Mesothelial cell of epicardium (in vitro differentiated cells): ENCODE measurements around the gene KRTAP12-4. TPM values are rescaled to one million over a fixed set of nuclear protein-coding genes. Genes with fewer than 3 reads are reported as not detected.
A peak's percentile ranks its signal among the peaks of the same experiment; 100 is the strongest.

Experiments
- DNase-seq, 2 experiments: peaks; one replicate each; pipeline ENCODE4 v3.0.0; 2021; ENCODE audit warnings: low spot score in 2 of 2; ENCODE audit not compliant: unreplicated experiment in 2 of 2
- H3K27ac Mint-ChIP-seq: 2 replicates; pipeline ENCODE4 v1.8.0; 2021; ENCODE audit warnings: mixed read lengths
- H3K27me3 Mint-ChIP-seq: 2 replicates; pipeline ENCODE4 v1.8.0; 2021; ENCODE audit warnings: low read depth, mixed read lengths
- H3K36me3 Mint-ChIP-seq: 2 replicates; pipeline ENCODE4 v1.8.0; 2021; ENCODE audit warnings: mixed read lengths
- H3K4me1 Mint-ChIP-seq: 2 replicates; pipeline ENCODE4 v1.8.0; 2021; ENCODE audit warnings: mixed read lengths
- H3K4me3 Mint-ChIP-seq: 2 replicates; pipeline ENCODE4 v1.8.0; 2021; ENCODE audit warnings: mild to moderate bottlenecking, moderate library complexity, mixed read lengths
- H3K9me3 Mint-ChIP-seq: 2 replicates; pipeline ENCODE4 v1.8.0; 2021; ENCODE audit warnings: mixed read lengths
- total RNA-seq: library from RNA; stranded (reverse); gene quantifications from 3 replicates; pipeline ENCODE4 v1.2.1, GENCODE V29; 2021
- TF ChIP-seq, protein P1 (sequence below): fragments of 200-600 bp; sonication (generic); IDR thresholded peaks from one replicate; pipeline ENCODE4 v1.5.0; 2021; ENCODE audit warnings: antibody characterized with exemption; ENCODE audit not compliant: unreplicated experiment

The KRTAP12-4 gene
- total RNA-seq, 1 donor from 2014 or later: not detected

DNA sequence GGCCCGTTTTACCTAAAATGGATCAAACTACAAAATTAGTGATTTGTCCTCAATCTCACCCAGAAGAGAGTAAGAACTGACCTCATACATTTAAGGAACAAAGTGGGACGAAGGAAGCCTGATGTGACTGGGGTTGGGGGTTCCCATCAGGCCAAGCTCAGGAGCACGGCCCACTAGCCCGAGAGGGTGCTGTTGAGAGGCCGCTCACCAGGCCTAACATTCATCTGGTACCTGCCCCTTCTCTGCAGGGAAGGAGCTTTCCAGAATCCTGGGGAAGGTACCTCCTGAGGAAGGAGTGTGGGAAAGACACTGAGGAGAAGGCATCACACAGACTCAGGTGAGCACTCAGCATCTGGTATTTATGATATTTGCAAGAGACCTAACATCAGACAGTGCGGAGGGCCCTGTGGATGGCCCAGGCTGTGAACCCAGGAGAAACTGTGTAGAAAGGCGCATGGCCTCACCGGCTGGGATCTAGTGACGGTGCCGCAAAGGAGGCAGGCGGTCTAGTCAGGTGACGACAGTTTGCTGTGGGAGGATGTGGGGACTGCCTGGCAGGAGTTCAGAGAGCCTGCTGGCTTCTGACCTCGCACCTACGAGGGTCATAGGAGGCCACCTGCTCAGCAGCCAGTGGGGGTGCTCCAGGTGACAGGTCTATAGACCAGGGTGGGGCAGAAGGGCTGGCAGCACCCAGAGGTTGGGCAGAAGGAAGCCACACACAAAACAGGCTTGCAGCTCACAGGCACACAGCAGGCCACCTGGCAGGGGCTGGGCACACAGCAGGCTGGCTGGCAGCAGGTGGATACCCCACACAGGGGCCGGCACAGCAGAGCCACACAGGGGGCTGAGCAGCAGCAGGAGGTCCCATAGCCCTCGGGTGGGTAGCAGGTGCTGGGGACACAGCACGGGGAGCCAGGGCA, 543 bp downstream of the KRTAP12-4 start:
- Mint-ChIP-seq H3K27me3 (peaks cover 6% of the 10 kb centered on the region), H3K4me1 (no peaks in the 10 kb centered on the region), H3K27ac (no peak overlapping the region), H3K9me3 (peaks cover 19% of the 10 kb centered on the region), H3K36me3 (peaks cover 1% of the 10 kb centered on the region), H3K4me3 (no peak overlapping the region)
- peak in 1 of 2 experiments; percentile 17 for DNase-seq
- TF ChIP-seq, protein P1, sequence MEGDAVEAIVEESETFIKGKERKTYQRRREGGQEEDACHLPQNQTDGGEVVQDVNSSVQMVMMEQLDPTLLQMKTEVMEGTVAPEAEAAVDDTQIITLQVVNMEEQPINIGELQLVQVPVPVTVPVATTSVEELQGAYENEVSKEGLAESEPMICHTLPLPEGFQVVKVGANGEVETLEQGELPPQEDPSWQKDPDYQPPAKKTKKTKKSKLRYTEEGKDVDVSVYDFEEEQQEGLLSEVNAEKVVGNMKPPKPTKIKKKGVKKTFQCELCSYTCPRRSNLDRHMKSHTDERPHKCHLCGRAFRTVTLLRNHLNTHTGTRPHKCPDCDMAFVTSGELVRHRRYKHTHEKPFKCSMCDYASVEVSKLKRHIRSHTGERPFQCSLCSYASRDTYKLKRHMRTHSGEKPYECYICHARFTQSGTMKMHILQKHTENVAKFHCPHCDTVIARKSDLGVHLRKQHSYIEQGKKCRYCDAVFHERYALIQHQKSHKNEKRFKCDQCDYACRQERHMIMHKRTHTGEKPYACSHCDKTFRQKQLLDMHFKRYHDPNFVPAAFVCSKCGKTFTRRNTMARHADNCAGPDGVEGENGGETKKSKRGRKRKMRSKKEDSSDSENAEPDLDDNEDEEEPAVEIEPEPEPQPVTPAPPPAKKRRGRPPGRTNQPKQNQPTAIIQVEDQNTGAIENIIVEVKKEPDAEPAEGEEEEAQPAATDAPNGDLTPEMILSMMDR: no peak

DNA sequence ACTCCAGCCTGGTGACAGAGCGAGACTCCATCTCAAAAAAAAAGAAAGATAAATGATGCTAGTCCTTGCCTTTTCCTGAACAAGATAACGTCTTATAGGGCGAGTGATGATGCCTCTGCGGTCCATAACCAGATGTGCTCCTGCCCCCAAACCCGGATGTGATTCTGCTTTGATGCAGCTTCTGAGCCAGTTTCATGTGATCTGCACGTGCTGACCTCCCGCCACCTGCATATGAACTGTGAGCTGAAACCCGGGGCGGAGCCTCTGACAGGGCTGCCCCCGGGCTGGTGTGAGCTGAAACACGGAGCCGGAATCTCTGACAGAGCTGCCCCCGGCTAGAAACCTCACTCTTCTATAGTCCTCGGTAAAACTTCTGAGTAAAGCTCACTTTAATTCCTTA, 1.3 kb downstream of the KRTAP12-4 start:
- no peak overlapping the region for H3K4me3 Mint-ChIP-seq

DNA sequence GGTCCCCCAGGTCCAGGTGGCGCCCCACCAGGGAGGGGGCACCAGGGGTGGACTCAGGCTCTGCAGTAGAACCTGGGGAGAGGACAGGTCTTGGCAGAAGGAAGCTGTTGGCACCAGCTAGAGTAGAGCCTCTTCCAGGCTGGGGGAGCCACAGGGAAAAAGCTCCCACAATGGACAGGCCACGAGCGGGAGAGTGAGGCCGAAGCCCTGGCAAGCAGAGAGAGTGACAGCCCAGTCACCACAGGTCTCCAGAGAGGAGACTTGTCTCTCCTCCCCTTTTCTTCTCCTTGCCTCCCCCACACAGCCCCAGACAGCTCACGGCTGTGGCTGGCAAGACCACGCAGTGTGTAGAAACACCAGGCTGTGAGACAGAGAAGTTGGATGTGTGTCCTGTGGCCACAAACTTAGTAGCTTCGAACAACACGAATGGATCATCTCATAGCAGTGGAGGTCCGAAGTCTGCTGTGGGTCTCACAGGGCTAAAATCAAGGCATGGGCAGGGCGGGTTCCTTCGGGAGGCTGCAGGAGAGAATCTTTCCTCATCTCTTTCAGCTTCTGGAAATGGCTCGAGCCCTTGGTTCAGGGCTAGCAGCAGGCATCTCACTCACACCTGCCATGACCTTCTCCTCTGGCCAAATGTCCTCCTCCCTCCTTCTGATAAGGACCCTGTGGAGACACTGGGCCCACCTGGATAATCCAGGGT, 3.3 kb downstream of the KRTAP12-4 start:
- no peak for DNase-seq
- TF ChIP-seq, protein P1: no peak
- H3K4me1 Mint-ChIP-seq: peaks cover 3% of the 10 kb centered on the region
- H3K9me3 Mint-ChIP-seq: peaks cover 4% of the 10 kb centered on the region
- H3K4me3 Mint-ChIP-seq: no peak overlapping the region
- no peak overlapping the region for H3K27ac Mint-ChIP-seq
- peaks cover 8% of the 10 kb centered on the region for H3K27me3 Mint-ChIP-seq
- no peaks in the 10 kb centered on the region for H3K36me3 Mint-ChIP-seq

More for the DNA sequence above, 1.3 kb downstream of the KRTAP12-4 start:
- Mint-ChIP-seq H3K9me3 (peaks cover 19% of the 10 kb centered on the region), H3K27me3 (peaks cover 4% of the 10 kb centered on the region), H3K36me3 (peaks cover 1% of the 10 kb centered on the region), H3K4me1 (no peaks in the 10 kb centered on the region), H3K27ac (no peak overlapping the region)
- peak in 1 of 2 experiments; percentile 32 for DNase-seq
- TF ChIP-seq, protein P1: no peak

DNA sequence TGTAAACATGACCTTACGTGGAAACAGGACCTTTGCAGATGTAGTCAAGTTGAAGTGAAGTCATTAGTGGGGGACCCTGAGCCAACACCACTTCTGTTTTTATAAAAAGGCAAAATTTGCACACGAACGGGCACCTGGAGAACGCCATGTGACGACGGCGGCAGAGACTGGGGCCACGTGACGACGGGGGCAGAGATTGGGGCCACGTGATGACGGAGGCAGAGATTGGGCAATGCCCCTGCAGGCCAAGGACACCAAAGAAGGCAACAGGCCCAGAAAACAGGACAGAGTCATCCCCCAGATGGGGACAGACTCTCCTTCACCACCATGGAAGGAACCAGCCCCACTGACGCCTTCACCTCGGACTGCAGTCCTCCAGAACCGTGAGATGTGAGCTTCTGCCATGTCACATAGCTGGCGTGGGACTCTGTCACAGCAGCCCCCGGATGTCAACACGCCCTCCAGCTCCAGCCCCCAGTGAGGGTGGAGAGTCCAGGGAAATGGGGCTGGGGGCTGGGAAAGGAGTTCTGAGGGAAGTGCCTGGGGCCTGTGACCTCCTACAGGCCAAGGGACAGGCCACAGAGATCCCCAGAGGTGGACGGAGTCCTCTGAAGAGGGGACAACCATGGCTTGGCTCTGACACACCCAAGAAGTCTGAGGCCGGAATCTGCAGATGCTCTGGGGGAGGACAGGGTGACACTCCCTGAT, 4.0 kb downstream of the KRTAP12-4 start:
- Mint-ChIP-seq H3K27me3 (peaks cover 8% of the 10 kb centered on the region), H3K9me3 (no peaks in the 10 kb centered on the region), H3K4me3 (no peak overlapping the region), H3K4me1 (peaks cover 3% of the 10 kb centered on the region), H3K27ac (no peak overlapping the region), H3K36me3 (no peaks in the 10 kb centered on the region)
- TF ChIP-seq, protein P1: no peak
- DNase-seq: peak in 1 of 2 experiments; percentile 29

DNA sequence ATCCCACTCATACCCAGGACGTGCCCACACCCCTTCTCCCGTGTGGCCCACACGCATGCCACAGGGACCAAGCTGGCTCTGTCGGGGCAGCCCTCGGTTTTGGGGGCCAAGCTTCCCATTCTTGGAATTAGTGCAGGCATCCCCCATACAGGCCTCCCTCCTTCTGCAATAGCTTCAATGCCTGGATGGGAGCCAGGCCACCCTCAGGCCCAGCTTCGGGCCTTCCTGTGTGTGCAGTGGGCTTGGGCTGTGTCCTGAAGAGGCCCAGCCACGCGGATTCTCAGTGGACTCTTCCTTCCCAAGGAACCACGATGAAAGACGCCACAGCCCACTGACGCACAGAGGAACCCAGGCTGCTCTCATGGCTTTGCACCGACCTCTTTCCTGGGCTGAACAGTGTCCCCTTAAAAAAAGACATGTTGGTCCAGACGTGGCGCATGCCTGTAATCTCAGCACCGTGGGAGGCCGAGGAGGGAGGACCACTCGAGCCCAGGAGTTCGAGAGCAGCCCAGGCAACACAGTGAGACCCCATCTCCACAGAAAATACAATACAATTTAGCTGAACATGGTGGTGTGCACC, 4.8 kb downstream of the KRTAP12-4 start:
- no peak overlapping the region for H3K27ac Mint-ChIP-seq
- no peak overlapping the region for H3K4me3 Mint-ChIP-seq
- H3K4me1 Mint-ChIP-seq: peaks cover 3% of the 10 kb centered on the region
- peaks cover 8% of the 10 kb centered on the region for H3K27me3 Mint-ChIP-seq
- H3K36me3 Mint-ChIP-seq: no peaks in the 10 kb centered on the region
- H3K9me3 Mint-ChIP-seq: peaks cover 6% of the 10 kb centered on the region
- TF ChIP-seq, protein P1: no peak
- DNase-seq: peak in 1 of 2 experiments; percentile 35
